HG03469 (cell line): ENCODE measurements around the gene ABCD1.
"Not testable (repeated sequence)": the region's sequence is repeated elsewhere in the genome, so short reads cannot be mapped to it uniquely, and the experiment has no call there.

Experiments
- ATAC-seq: cut with Tn5 transposase; IDR thresholded peaks from one replicate; pipeline ENCODE4 v1.9.1; 2021; ENCODE audit warnings: mild to moderate bottlenecking, moderate library complexity, moderate number of reproducible peaks; ENCODE audit not compliant: unreplicated experiment

The ABCD1 gene

GRCh38 chrX:153724252-153725038 is at the start of gene ABCD1, which contains the start of gene BCAP31:
Gene ABCD1, plus strand, starts transcription at chrX:153724856. Its CDS starts 411 bp downstream, at chrX:153725267.
Gene BCAP31, minus strand, starts transcription at chrX:153724387. Its CDS starts 1,143 bp downstream, at chrX:153723244.
- peak; percentile 29 for ATAC-seq

- no peak for ATAC-seq
These were observed 43.5 kb upstream of the ABCD1 start for GRCh38 chrX:153681175-153681574.

- ATAC-seq: not testable (repeated sequence)
These were observed 41.2 kb upstream of the ABCD1 start for GRCh38 chrX:153683486-153683885.

- ATAC-seq: no peak
These were observed 40.0 kb upstream of the ABCD1 start for GRCh38 chrX:153684467-153685155.

GRCh38 chrX:153685156-153685536 is 39.5 kb upstream of the ABCD1 start:
- no peak for ATAC-seq

- ATAC-seq: no peak
These were observed 38.6 kb upstream of the ABCD1 start for GRCh38 chrX:153685751-153686696.

- ATAC-seq: no peak
These were observed 37.9 kb upstream of the ABCD1 start for GRCh38 chrX:153686711-153687110.

- no peak for ATAC-seq
These were observed 37.3 kb upstream of the ABCD1 start, which contains the start of gene SLC6A8 for GRCh38 chrX:153687121-153688039. Gene SLC6A8, plus strand, starts transcription at chrX:153687926. Its CDS starts 649 bp downstream, at chrX:153688575.

GRCh38 chrX:153688071-153688470 is 36.6 kb upstream of the ABCD1 start:
- ATAC-seq: no peak

- no peak for ATAC-seq
These were observed 36.1 kb upstream of the ABCD1 start for GRCh38 chrX:153688506-153688905.

- no peak for ATAC-seq
These were observed 35.6 kb upstream of the ABCD1 start for GRCh38 chrX:153688911-153689590.

GRCh38 chrX:153689654-153690465 is 34.8 kb upstream of the ABCD1 start:
- ATAC-seq: no peak

GRCh38 chrX:153690466-153690865 is 34.2 kb upstream of the ABCD1 start:
- no peak for ATAC-seq

- ATAC-seq: not testable (repeated sequence)
These were observed 33.4 kb upstream of the ABCD1 start for GRCh38 chrX:153691032-153691827.

- ATAC-seq: no peak
These were observed 32.7 kb upstream of the ABCD1 start for GRCh38 chrX:153692003-153692402.

GRCh38 chrX:153692611-153693156 is 32.0 kb upstream of the ABCD1 start:
- ATAC-seq: no peak
